Neural cell (in vitro differentiated cells): ENCODE measurements around the gene CCDC30. TPM values are rescaled to one million over a fixed set of nuclear protein-coding genes. Genes with fewer than 3 reads are reported as not detected.
"Not testable (repeated sequence)": the region's sequence is repeated elsewhere in the genome, so short reads cannot be mapped to it uniquely, and the experiment has no call there.

ENCODE experiments used
- H2AFZ ChIP-seq: fragments of 200-600, 300-800 bp; sonication (generic), shearing (Covaris generic); 2 replicates; pipeline ENCODE4 v1.6.0; 2014; ENCODE audit warnings: low read depth, mild to moderate bottlenecking, antibody characterized with exemption, low read length, moderate library complexity
- H3F3A ChIP-seq: fragments of 200-600 bp; shearing (Covaris generic); 2 replicates; pipeline ENCODE4 v1.6.1; 2016; ENCODE audit warnings: mild to moderate bottlenecking, moderate library complexity, mixed read lengths, antibody characterized with exemption, low read length; ENCODE audit not compliant: insufficient read depth, poor library complexity, severe bottlenecking
- H3K27ac ChIP-seq: fragments of 200-600, 300-800 bp; sonication (generic), shearing (Covaris generic); 2 replicates; pipeline ENCODE4 v1.5.1; 2014; ENCODE audit warnings: mild to moderate bottlenecking, low read length, moderate library complexity
- H3K27me3 ChIP-seq: fragments of 300-800, 200-600 bp; sonication (generic), shearing (Covaris generic); 2 replicates; pipeline ENCODE4 v1.6.0; 2014; ENCODE audit warnings: mild to moderate bottlenecking, low read depth, low read length, moderate library complexity; ENCODE audit not compliant: insufficient read depth
- H3K36me3 ChIP-seq: fragments of 300-800, 200-600 bp; sonication (generic), shearing (Covaris generic); 2 replicates; pipeline ENCODE4 v1.5.1; 2014; ENCODE audit warnings: mild to moderate bottlenecking, antibody characterized with exemption, low read length, moderate library complexity; ENCODE audit not compliant: insufficient read depth
- H3K4me2 ChIP-seq: fragments of 300-800, 200-600 bp; sonication (generic), shearing (Covaris generic); 2 replicates; pipeline ENCODE4 v1.6.0; 2014; ENCODE audit warnings: mild to moderate bottlenecking, low read length
- H3K4me3 ChIP-seq: fragments of 300-800, 200-600 bp; sonication (generic), shearing (Covaris generic); 2 replicates; pipeline ENCODE4 v1.5.1; 2014; ENCODE audit warnings: mild to moderate bottlenecking, low read length, moderate library complexity
- H3K79me2 ChIP-seq: fragments of 200-600 bp; shearing (Covaris generic); replicated peaks from 2 replicates; pipeline ENCODE4 v1.6.0; 2014; ENCODE audit warnings: mild to moderate bottlenecking, low read length, moderate library complexity; ENCODE audit not compliant: insufficient read depth
- H3K9ac ChIP-seq: fragments of 300-800, 200-600 bp; sonication (generic), shearing (Covaris generic); 2 replicates; pipeline ENCODE4 v1.6.1; 2016; ENCODE audit warnings: mild to moderate bottlenecking, low read length, mixed read lengths
- H3K9me2 ChIP-seq: fragments of 200-600 bp; shearing (Covaris generic); 2 replicates; pipeline ENCODE4 v1.6.1; 2016; ENCODE audit warnings: mild to moderate bottlenecking, low read length, mixed read lengths; ENCODE audit not compliant: insufficient read depth
- H3K9me3 ChIP-seq: fragments of 200-600, 300-800 bp; sonication (generic), shearing (Covaris generic); 2 replicates; pipeline ENCODE4 v1.6.1; 2016; ENCODE audit warnings: mild to moderate bottlenecking, mixed run types, low read length, moderate library complexity, mixed read lengths
- H4K20me1 ChIP-seq: fragments of 200-600 bp; shearing (Covaris generic); 2 replicates; pipeline ENCODE4 v1.6.1; 2016; ENCODE audit warnings: mild to moderate bottlenecking, mixed run types; ENCODE audit not compliant: insufficient read depth
- EP300 ChIP-seq: fragments of 450-650 bp; conservative IDR thresholded peaks from 2 replicates; pipeline ENCODE4 v1.6.1; 2014; ENCODE audit warnings: antibody characterized with exemption, mild to moderate bottlenecking, moderate library complexity; ENCODE audit not compliant: poor library complexity, severe bottlenecking
- EZH2 ChIP-seq: fragments of 200-600, 300-800 bp; shearing (Covaris generic), sonication (generic); IDR thresholded peaks from 2 replicates; pipeline ENCODE4 v1.6.1; 2014; ENCODE audit warnings: antibody characterized with exemption, low read length, borderline replicate concordance, mild to moderate bottlenecking; ENCODE audit not compliant: insufficient read depth, poor library complexity, severe bottlenecking
- MXI1 ChIP-seq: fragments of 450-650 bp; conservative IDR thresholded peaks from 2 replicates; pipeline ENCODE4 v1.6.1; 2014; ENCODE audit warnings: antibody characterized with exemption, mild to moderate bottlenecking; ENCODE audit not compliant: poor library complexity, severe bottlenecking
- POLR2AphosphoS5 ChIP-seq: IDR thresholded peaks from 2 replicates; pipeline ENCODE4 v1.6.1; 2012
- RAD21 ChIP-seq: fragments of 450-650 bp; conservative IDR thresholded peaks from 2 replicates; pipeline ENCODE4 v1.6.1; 2014; ENCODE audit warnings: antibody characterized with exemption, mild to moderate bottlenecking, moderate library complexity
- REST ChIP-seq: IDR thresholded peaks from 2 replicates; pipeline ENCODE4 v1.6.1; 2012; ENCODE audit warnings: borderline replicate concordance
- SMC3 ChIP-seq: fragments of 450-650 bp; conservative IDR thresholded peaks from 2 replicates; pipeline ENCODE4 v1.6.1; 2014; ENCODE audit warnings: antibody characterized with exemption, mild to moderate bottlenecking, moderate library complexity; ENCODE audit not compliant: poor library complexity
- TAF1 ChIP-seq: IDR thresholded peaks from 2 replicates; pipeline ENCODE4 v1.6.1; 2012; ENCODE audit warnings: low read depth
- polyA plus RNA-seq: library from polyadenylated mRNA; depleted of rRNA; stranded (reverse); fragments of >200 nt; gene quantifications from 2 replicates; pipeline ENCODE4 v1.2.3, GENCODE V29; 2014
- TF ChIP-seq, protein P1 (sequence below): fragments of 450-650 bp; IDR thresholded peaks from 2 replicates; pipeline ENCODE4 v1.5.1; 2014; ENCODE audit warnings: antibody characterized with exemption, mild to moderate bottlenecking, moderate library complexity; ENCODE audit not compliant: poor library complexity, severe bottlenecking

CCDC30 gene
- polyA plus RNA-seq, 1 donor from 2014 or later: 13.2 TPM

DNA sequence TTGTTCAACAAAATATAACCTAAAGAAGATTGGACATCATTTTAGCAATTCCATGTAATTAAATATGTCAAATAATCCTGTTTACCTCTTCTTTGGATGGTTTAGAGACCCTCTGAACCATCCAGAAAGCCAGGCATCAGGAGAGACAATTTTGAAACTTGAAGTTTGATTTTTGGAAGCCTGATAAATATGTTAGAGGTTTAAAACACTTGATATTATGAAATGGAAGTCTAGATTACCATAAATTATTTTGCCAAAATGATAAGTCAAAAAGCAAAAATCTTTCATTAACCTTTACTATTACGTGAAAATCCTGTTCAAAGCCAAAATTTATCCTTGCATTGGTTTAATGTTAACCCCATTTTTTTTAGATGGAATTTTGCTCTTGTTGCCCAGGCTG, 43.5 kb downstream of the CCDC30 start:
- Histone ChIP-seq H4K20me1 (no peaks in the 10 kb centered on the region), H3K9ac (no peak overlapping the region), H2AFZ (no peak overlapping the region), H3K9me2 (no peaks in the 10 kb centered on the region), H3K27ac (no peak overlapping the region), H3K27me3 (no peaks in the 10 kb centered on the region), H3F3A (no peaks in the 10 kb centered on the region), H3K9me3 (peaks cover 28% of the 10 kb centered on the region), H3K79me2 (no peaks in the 10 kb centered on the region), H3K36me3 (no peaks in the 10 kb centered on the region), H3K4me2 (no peak overlapping the region), H3K4me3 (no peak overlapping the region)
- TF ChIP-seq TAF1 (no peak), MXI1 (no peak), EZH2 (no peak), REST (no peak), SMC3 (no peak), RAD21 (no peak), EP300 (no peak), POLR2AphosphoS5 (no peak)
- TF ChIP-seq, protein P1, sequence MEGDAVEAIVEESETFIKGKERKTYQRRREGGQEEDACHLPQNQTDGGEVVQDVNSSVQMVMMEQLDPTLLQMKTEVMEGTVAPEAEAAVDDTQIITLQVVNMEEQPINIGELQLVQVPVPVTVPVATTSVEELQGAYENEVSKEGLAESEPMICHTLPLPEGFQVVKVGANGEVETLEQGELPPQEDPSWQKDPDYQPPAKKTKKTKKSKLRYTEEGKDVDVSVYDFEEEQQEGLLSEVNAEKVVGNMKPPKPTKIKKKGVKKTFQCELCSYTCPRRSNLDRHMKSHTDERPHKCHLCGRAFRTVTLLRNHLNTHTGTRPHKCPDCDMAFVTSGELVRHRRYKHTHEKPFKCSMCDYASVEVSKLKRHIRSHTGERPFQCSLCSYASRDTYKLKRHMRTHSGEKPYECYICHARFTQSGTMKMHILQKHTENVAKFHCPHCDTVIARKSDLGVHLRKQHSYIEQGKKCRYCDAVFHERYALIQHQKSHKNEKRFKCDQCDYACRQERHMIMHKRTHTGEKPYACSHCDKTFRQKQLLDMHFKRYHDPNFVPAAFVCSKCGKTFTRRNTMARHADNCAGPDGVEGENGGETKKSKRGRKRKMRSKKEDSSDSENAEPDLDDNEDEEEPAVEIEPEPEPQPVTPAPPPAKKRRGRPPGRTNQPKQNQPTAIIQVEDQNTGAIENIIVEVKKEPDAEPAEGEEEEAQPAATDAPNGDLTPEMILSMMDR: no peak

- H3K36me3 ChIP-seq, H3K9me2 ChIP-seq, H3K27me3 ChIP-seq, H3K79me2 ChIP-seq, H4K20me1 ChIP-seq, H3K4me3 ChIP-seq, H3K27ac ChIP-seq, H2AFZ ChIP-seq, H3K4me2 ChIP-seq, H3K9ac ChIP-seq, H3F3A ChIP-seq: not testable (repeated sequence)
- TF ChIP-seq, protein P1: peak; percentile 19
- H3K9me3 ChIP-seq: peaks cover 28% of the 10 kb centered on the region
Measured at GRCh38 chr1:42511581-42512155, 48.6 kb downstream of the CCDC30 start.
